DMS153 treated with DMSO at 0.1 percent for 48 hours (cell line): ENCODE results near the gene KASH5.
A peak's percentile ranks its signal among the peaks of the same experiment; 100 is the strongest.

Experiments
- DNase-seq: peaks from one replicate; lab custom pipeline; 2025; ENCODE audit not compliant: unreplicated experiment; lab: John Stamatoyannopoulos, UW

KASH5 gene

GRCh38 chr19:49395581-49396407 lies 7.7 kb downstream of the KASH5 start:
- DNase-seq, result no peak

GRCh38 chr19:49396738-49397505 lies 8.9 kb downstream of the KASH5 start:
- DNase-seq, result no peak

DNA sequence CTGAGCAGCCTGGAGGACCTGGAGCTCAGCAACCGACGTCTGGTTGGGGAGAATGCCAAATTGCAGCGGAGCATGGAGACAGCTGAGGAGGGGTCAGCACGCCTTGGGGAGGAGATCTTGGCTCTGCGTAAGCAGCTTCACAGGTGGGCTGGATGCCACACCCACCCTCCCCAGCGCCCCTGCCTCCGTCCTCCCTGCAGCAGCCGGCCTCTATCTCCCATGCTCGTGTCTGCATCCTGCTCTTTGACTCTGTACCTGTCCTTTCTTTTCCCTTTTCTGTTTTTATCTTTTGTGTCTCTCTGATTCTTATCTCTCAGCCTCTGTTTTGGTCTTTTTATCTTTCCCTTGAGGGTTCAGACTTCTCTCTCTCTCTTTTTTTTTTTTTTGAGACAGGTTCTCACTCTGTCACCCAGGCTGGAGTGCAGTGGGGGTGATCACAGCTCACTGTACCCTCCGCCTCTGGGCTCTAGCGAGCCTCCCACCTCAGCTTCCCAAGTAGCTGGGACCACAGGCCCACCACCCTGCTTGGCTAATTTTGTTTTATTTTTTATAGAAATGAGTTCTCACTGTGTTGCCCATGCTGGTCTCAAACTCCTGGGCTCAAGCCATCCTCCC lies 10.1 kb downstream of the KASH5 start:
- DNase-seq, result no peak

DNA sequence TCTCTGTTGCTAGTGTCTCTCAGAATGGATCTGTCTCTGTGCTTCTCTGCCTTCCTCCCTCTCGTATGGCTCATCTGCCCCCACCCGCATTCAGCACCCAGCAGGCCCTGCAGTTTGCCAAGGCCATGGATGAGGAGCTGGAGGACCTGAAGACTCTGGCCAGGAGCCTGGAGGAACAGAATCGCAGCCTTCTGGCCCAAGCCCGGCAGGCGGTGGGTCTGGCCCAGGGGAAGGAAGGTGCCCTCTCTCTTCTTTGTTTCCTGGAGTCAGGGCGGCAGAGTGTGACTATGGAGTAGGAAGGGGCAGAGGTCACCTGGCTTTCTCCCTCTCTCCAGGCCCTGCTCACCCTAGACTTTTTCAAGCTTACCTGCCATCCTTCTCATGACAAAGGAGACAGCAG lies 10.9 kb downstream of the KASH5 start:
- DNase-seq, result no peak

GRCh38 chr19:49400029-49400428 lies 12.0 kb downstream of the KASH5 start:
- DNase-seq, result no peak

DNA sequence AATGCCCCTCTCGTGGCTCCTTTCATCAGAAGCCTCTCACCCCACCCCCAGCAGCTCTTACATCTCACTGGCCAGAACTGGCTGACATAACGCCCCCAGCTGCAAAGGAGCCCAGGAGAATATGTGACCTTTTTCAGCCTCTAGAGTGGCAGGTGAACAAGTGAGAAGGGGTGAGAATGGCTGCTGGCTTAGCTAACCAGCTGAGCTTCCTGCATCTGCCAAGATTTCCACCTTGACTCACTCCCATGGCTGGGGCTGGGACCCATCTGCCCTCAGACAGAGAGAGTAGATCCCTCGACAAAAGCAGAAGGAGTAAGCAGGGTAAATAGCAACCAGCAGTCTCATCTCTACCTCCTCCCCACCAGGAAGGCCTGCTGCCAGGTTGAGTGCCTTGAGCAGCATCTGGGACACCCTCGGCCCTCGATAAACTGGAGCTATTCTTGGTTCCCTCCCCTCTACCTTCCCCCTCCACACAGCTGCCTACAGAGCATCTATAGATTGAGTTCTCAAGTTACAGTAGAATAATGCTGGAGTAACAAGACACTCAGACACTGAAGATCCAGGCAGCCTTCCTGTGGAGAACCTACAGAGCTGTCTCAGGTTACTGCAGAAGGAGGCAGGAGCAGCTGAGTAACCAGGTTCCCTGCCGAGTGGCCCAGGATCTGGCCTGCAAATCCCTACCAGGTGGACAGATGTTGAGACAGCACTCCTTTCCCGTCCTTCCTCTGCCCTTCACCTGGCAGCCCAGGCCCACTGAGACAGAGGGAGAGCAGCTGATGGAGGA lies 15.5 kb downstream of the KASH5 start:
- peak; percentile 25 for DNase-seq

DNA sequence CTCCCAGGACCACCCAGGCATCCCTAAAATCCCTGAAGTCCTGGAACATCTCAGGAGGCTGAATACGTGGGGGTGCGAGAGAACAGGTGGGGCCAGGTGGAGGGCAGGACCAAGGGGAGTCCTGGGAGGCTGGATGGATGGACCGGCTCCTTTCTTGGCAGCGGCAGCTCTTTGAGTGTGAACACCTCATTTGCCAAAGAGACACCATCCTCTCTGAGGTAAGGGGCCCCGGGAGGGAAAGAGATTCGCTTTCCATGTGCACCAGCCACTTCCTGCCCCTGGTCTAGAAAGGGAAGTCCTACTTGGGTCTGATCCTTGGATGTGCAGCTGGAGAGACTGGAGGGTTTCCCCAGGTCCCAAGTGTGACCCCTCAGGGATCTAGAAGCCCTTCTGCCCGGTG lies 19.0 kb downstream of the KASH5 start:
- DNase-seq, result no peak

DNA sequence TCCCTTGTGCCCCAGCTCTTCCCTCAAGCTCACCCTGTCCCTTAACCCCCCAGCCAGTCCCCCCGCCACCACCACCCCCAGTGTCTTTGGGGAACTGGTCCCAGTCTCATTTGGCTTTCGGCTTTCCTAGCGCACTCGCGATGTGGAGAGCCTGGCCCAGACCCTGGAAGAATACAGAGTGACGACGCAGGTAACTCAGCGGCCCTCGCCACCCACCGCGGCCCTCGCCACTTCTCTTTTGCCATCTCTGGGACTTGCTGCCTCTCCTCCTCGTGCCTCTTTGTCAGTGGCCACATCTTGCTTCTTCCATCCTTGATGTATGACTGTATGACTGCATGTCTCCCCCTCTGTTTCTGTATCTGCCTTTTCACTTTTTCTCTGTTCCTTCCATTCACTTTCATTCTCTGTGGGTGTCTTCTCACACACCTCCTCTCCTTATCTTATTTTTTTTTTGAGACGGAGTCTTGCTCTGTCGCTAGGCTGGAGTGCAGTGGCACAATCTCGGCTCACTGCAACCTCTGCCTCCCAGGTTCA lies 19.5 kb downstream of the KASH5 start:
- DNase-seq, result no peak

DNA sequence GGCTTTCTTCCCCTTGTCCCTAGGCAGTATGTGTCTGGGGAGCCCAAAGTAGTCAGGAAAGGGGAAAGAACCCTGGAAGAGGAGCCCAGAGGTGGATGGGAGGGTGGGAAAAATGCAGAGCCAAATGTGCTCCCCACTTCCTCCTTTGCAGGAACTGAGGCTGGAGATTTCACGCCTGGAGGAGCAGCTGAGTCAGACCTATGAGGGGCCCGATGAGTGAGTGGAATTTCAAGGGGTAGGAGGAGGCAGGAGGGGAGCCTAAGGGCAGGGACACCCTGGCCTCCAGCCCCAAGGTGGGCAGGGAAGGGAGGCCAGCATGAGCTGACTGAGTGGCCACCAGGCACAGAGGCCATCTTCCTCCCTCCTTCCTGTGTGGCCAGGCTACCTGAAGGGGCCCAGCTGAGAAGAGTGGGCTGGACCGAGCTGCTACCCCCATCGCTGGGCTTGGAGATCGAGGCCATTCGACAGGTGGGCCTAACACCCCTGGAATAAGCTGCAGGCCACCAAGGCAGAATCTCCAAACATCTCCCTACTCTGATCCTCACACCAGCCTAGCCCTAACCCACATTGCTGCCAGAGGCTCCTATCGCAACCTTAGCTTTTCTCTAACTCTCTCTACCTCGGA lies 20.9 kb downstream of the KASH5 start:
- no peak for DNase-seq

- peak; percentile 7 for DNase-seq
These were observed 21.5 kb downstream of the KASH5 start for GRCh38 chr19:49409441-49410029.

DNA sequence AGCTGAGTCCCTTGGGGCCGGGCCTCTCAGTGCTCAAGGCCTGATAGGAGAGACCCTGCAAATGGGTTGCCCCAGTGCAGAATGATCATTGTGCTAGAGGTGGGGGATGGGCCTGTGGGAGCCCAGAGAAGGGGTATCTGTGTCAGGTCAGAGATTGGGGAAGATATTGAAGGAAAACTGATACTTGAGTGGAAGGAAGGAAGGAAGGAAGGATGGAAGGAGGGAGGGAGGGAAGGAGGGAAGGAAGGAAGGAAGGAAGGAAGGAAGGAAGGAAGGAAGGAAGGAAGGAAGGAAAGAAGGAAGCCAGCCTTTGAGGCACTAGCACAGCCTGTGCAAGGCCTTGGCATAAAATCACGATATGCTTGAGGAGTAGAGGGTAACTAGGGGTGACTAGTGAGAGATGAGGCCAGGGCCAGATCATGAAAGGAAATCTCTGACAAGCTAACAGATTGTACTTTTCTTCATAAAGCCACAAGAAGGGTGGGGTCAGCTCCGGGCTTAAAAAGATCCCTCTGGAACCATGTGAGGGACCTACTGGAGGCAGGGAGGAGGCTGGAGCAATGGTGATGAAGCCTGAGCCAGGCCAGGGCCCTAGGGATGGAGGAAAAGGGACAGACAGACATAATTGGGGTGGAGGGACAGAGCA lies 23.8 kb downstream of the KASH5 start:
- no peak for DNase-seq

DNA sequence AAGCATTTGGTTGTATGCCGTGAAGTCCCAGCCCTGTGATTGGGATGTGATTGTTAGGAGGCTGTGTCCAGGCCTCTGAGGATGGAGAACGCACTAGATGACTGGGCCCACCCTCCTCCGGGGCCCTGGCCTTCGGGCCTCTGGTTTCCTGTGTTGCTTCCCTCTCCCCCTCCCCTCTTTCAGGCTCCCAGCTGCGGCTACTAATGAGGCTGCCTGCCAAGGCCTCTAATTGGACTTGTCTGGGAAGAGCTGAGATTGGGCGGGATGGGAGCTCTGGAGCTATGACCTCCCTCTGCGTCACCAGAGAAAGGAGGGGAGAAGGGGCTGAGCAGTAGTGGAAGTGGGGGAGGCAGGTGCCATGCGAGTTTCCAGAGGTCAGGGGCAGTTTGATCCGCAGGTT lies 25.3 kb downstream of the KASH5 start:
- DNase-seq, result no peak

GRCh38 chr19:49414256-49414655 lies 26.2 kb downstream of the KASH5 start:
- DNase-seq, result no peak

- no peak for DNase-seq
These were observed 27.2 kb downstream of the KASH5 start for GRCh38 chr19:49415102-49415809.

DNA sequence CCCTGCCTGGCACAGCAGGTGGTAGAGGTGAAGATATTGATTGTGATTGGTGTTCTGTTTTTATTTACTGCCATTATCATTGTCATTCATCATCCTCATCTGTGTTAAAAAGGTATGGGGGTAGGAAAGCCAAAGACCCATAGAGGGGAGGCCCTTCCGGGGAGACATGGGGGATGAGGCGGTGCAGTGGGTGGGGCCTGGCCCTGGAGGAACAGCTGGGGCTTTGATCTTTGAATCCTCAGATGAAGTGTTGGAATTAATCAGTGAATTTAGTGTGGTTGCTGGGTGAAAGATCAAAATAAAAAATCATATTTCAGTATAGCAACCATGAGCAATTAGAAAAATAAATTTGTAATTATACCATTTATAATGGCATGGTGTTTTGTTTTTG lies 27.8 kb downstream of the KASH5 start:
- DNase-seq, result no peak

DNA sequence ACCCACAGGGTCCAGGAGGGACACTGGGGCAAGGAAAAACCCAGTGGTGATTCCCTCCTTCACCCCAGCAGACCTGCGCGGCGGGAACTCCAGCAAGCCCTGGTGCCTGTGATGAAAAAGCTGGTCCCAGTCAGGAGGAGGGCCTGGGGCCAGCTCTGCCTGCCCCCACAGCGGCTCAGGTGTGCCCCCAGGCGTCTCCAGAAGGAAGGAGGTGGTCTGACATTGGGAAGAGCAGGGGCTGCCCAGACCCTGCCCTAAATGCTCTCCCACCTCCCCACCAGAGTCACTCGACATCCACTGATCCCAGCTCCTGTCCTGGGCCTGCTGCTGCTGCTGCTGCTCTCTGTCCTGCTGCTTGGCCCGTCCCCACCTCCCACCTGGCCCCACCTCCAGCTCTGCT lies 29.0 kb downstream of the KASH5 start:
- DNase-seq, result no peak

- DNase-seq, result no peak
These were observed 30.5 kb downstream of the KASH5 start for GRCh38 chr19:49418511-49418910.

GRCh38 chr19:49419173-49419572 lies 31.1 kb downstream of the KASH5 start:
- no peak for DNase-seq

- no peak for DNase-seq
These were observed 32.2 kb downstream of the KASH5 start for GRCh38 chr19:49420227-49420626.
